GM21367 (cell line): ENCODE results near the gene CLDN22.

Source experiments
- ATAC-seq: cut with Tn5 transposase; IDR thresholded peaks from one replicate; pipeline ENCODE4 v1.9.1; 2021; ENCODE audit not compliant: unreplicated experiment

The CLDN22 gene

DNA sequence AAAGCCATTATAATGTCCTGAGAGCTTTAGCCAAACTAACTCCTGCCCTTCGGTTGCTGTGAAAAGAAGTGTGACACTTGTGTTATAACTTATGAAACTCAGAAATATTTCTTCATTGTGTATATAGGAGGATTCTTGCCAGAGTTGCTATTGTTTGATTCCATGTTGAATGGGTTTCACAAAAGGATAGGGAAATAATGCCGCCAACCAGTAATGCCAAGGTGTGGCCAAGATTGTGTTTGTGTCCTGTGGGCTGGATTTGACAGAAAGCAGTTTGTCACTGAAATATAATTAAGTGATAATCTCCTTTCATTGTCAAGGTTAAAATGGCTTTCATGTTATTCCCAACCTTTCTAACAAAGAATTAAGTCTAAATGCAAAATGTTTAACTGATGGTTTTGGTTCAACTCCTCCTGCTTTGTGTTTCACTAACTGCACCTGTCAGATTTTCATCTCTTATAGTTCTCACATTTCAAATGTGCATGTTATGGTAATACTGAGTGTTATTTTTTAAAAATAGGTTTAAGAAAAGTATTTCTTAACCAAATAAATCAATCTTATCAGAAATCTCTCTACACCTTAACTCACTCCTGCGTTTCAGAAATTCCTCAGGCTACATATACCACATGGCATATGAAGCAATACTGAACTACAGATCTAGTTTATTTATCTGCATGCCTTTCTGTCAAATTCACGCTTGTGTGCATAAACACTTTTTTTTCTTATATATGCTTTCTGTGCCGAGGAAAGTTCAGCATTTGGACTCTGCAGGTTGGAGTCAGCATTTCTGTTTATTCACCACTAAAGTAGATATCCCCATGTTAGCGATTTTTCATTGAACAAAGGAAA, at the start of gene CLDN22:
TSS of gene CLDN22 (minus strand) at position 66 of the 849 bp plus-strand sequence. CDS start at position 8, 58 bp downstream.
- no peak for ATAC-seq

DNA sequence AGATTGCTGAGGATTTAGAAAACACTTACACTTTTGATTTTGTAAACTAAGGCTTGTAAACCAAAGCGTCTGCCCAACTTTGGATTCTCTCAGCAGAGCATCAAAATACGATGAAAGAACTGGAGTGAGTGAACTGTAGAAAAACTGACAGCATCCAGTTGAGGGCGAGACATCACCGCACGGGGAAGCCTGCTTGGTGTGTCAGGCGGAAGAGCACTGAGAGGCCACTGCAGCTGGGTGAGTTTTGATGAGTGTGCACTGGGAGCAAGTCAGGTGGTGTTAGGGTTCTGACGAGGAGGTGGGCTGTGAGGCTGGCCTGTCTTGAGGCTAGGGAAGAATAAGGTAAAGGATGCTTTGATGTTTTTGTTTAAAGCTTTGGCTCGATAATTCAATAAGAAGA, 49.0 kb upstream of the CLDN22 start:
- ATAC-seq = no peak

DNA sequence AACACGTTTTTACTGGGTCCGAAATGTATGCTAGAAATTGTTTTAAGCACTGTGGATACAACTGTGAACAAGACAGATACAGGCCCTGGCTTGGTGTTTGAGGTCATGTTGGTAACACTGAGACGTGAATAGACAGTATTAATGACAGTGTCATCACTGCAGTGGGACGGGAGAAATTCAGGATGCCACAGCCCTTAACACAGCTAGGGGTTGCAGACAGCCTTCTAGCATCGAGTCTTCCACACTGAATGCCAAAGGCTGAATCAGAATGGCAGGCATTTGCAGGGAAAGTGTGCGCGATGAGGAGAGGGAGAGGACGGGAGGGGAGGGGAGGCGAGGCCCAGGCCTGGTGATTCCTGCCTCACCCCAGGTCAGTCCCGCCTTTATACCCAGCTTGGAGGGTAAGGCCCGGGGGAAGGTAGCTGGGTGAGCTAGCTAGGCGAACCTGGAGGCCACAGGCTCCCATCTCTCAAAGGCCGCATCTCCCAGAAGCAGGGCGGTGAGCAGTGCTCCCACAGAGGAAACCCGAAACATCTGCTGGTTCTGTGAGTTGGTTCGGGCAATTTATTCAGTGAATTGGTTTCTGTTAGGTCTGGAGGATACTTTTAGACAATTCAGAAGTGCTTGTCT, 46.2 kb upstream of the CLDN22 start:
- no peak for ATAC-seq

DNA sequence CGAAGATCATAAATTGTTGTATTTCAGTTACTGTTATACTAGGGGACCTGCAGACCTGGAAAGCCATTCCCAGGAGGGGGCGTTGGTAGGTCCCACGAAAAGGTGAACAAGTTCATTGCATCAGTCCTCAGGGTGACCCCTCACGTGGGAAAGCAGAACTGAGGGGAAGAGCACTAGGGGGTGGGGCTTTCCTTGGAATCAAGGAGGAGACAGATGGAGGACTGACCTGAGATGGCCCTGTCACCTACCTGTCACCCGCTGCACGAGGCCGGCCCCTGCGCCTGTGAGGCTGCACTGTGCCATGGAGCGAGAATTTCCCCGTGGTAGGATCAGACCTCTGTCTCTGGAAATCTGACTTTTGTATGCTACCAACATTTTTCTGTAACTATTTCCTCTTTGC, 43.9 kb upstream of the CLDN22 start:
- ATAC-seq = no peak

DNA sequence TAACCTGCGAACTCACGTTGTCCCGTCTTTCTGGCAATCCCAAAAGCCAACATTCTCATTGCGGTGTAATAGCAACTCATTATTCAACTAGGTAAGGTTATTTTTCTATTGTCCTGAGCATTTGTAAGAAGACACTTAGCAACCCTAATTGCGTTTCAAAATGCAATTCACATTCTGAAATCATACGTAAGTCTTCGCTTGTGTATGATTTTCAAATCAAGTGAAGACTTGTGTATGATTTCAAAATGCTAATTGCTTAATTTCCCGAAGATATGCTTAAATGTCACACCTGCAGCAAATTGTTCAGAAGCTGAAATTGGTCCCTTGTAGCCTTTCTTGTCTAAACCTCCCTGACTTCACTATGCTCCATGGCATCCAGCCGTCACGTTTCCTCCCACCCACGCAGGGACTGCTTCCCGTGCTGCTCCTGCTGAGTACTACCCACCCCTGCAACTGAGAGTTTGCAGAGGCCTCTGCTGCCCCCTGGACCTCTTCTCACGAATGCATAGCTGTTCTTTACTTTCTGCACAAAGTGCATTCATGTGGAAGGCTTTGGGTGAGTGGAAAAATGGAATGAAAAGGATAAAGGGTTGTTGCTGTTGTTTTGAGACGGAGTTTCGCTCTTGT, 43.0 kb upstream of the CLDN22 start:
- ATAC-seq = no peak

DNA sequence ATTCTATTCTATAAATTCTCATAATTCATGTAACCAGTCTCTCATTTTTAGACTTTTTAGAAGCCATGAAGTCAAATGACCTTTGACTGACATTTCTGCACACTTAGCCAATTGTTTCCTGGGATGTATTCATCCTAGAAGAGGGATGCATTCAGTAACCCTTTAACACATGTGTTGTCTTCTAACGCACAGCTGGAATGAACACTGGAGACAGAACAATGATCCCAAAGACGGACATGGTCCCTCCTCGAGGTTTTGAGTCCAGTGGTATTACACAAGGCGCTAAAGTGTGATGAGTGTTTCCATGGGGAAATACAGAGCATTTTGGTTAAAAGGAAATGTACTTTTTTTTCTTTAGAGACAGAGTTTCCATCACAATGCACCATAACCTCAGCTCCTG, 42.0 kb upstream of the CLDN22 start:
- no peak for ATAC-seq

DNA sequence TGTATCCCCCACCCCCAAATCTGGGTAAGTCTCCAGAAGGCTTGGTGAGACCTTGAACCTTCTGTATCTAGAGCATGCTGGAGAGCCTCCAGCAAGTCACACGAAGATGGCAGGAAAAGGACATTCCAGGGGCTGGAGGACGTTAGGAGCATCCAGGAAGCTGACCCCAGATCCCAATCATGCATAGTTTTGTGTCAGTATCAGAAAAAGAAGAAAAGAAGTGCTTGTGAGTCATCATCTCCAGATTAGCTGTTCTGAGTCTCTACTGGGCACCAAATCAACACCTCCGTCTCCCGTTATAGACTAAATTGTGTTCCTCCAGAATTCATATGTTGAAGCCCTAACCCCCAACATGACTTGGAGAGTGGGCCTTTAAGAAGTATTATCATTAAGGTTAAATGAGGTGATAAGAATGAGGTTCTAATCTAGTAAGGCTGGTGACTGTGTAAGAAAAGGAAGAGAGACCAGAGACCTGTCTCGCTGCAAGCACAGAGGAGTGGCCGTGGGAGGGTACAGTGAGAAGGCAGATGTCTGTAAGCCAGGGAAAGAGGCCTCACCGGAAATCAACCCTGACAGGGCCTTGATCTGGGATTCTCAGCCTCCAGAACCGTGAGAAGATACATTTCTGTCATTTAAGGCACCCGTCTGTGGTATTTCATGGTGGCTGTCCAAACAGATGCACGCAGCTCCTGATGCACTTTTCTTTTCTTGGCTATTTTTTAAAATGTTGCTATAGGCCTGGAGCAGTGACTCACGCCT, 40.3 kb upstream of the CLDN22 start:
- ATAC-seq = no peak

DNA sequence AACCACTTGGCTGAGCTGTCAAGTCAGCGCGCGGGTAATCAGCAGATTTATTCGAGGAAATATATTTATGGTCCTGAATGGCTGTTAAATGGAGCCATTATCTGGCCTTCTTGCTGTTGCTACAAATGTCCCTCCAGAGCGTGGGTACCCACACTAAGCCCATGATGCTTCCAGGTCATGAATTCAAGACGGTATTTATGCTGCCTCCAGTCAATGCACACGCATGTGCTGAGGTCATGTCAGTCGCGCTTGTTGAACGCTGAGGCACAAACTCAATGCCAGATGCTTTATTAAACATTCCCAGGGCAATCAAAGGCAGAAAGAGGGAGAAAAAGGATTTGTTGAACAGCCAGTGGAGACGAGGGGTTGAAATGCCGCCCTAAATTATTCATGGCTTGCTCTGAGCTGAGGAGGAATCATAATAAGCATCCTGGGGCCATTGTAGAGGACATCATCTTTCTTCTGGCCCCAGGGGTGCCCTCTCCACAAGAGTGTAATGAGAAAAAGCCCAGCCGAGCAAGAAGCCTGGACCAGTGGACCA, 38.2 kb upstream of the CLDN22 start:
- no peak for ATAC-seq

DNA sequence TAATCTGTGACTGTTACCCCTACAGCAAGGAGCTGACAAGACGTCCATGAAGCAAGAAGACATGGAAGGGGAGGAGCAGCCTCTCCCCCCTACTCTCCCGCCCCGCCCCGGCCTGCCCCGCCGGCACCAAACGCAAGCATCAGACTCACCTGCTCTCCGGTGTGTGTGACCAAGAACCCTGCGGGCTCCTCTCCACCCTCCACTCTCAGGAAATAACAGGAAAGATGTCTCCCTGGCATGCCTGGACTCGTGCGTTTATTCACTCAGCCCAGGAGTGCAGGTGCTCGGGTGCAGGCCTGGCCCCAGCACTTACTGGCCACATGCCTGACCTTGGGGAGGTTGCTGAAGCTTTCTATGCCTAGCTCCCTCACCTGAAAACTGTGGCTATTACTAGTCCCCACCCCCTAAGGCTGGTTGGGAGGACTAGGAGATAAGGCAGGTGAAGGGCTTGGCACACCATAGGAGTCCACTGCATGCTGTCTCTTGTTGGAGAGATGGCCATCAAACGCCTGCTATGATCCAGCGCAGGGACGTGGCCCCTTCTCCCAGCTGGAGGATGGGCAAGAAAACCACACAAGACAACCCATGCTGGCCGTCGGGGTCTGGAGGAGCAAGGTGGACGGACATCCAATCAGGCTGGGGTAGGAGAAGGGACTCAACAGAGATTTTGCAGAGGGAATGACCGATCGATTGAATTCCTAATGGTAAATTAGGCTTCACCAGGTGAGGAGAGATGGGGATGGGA, 37.0 kb upstream of the CLDN22 start:
- ATAC-seq = no peak

DNA sequence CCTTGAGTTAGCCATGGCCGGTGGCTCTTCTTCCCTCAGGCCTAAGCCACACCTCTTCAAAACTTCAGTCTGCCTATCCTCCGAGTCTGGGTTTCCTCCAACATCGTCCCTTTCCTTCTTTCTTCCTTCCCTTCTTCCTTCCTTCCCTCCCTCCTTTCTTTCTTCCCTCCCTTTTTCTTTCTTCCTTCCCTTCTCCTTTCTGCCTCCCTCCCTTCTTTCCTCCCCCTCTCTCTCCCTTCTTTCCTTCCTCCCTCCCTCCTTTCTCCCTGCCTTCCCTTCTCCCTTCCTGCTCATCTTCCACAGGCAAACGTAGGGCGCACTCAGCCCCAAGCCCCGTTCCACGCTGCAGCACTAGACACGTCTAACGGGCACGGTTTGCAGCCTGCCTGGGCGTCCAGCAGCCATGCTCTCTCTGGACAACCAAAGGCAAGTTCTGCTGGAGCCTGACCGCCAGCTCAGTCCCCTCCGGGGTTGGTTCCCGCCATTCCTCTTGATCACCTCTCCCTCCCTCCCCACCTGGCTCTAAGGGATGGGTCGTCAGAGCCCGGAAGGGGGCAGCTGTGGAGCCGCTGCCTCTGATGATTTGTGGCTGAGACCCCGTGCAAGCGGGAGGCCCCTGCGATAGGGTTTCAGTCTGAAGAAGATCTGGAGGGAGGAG, 36.2 kb upstream of the CLDN22 start:
- ATAC-seq = no peak

DNA sequence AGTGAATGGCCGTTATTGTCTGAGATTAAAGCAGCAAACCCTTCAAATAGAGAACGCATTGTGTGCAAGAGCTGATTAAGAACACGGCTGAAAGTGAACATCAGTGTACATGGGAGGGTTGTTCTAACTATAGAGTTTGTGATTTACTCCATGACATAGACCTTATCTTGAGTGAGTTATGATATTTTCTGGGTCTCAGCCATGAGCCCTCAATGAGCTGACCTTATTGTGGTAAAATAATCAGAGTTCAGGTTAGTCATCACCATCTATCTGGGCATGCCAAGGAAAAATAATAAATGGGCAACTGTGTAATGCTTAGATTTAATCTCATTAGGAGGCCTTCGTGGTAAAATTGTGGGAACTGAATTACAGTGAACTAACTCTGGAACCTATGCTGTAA, 35.3 kb upstream of the CLDN22 start:
- ATAC-seq = no peak

DNA sequence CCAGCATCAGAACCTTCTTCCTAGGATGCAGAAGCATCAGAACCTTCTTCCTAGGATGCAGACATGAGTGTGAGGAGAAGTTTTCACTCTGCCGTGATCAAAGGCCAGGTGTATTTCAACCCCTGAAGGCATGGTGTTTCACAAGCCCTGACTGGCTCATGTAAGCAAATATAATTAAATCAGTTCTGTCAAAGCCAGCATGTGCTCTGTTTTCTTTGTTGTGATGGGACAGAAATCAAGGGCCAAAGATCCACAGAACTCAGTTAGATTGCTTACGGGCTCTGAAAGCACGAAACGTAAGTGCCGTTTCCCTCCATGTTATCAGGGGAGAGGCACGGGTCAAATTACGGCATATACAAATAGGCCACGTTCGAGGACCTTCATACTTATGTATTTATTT, 34.1 kb upstream of the CLDN22 start:
- no peak for ATAC-seq

DNA sequence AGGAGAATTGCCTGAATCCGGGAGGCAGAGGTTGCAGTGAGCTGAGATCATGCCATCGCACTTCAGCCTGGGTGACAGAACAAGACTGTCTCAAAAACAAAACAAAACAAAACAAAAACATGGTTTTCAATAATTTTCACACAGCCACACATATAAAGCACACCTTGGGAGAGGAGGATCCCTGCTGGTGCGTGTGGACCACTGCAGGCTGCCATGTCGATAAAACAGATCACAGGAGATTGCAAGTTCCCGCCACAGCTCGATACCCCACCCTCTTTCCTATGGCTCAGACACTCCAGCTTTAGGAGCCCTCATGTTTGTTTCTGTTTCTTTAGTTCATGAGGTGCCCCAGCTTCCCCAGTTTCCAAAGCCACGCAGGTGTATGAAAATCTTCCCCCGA, 33.5 kb upstream of the CLDN22 start:
- no peak for ATAC-seq

DNA sequence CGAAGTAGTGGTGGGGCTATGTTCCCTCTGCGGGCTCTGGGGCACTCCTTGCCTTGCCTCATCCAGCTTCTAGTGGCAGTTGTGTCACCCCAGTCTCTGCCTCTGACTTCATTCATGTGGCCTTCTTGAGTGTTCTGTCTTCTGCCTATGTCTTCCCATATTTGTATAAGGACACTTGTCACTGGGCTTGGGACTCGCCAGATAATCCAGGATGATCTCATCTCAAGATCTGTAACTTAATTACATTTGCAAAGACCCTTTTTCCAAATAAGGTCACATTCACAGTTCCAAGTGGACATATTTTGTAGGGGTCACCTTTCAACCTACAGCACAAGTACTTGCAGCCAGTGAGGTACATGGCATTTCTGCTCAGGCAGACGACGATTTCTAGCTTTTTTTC, 32.5 kb upstream of the CLDN22 start:
- ATAC-seq = no peak

DNA sequence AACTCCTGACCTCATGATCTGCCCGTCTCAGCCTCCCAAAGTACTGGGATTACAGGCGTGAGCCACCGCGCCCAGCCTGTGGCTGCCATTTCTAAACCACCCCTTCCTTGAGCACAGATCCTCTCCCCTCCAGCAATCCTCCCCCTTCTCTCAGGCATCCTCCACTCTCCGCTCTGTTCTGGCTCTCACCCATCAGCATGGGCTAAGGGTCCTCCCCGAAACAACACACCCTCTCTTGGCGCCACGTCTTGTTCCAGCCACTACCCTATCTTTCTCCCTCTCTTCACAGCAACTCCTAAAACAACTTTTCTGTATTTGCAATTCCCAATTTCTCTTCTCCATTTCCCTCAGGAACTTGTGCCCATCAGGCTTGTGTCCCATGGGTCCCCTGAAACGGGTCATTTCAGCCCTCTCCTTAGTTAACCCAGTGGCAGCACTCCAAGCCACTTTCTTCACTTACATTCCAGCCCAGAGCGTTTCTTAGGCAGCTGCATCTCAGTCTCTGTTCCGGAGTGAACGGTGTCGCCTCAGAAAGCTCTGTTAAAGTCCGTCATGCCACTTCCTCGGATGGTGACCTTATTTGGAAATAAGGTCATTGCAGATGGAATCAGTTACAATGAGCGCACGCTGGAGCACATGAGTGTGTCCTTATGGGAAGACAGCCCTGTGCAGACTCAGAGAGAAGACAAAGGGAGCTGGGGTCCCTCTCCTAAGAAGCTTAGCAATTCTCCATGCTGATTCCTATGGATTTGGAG, 30.4 kb upstream of the CLDN22 start:
- ATAC-seq = no peak

DNA sequence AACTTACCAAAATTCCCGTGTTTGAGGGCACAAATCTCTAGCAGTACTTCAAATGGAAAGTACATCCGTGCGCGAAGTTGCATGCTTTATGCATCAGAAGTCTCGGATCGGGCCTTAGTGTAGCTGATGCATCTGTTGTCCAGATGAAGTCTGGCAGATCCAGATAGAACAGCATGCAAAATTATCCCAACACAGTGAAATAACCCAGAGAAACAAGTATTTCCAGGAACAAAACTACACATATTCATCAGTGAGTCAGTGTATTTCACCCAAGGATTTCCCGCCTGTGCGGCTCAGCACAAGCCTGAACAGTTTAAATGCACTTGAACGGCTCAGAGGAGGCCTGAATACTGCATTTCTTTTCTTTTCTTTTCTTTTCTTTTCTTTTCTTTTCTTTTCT, 29.6 kb upstream of the CLDN22 start:
- ATAC-seq = no peak

DNA sequence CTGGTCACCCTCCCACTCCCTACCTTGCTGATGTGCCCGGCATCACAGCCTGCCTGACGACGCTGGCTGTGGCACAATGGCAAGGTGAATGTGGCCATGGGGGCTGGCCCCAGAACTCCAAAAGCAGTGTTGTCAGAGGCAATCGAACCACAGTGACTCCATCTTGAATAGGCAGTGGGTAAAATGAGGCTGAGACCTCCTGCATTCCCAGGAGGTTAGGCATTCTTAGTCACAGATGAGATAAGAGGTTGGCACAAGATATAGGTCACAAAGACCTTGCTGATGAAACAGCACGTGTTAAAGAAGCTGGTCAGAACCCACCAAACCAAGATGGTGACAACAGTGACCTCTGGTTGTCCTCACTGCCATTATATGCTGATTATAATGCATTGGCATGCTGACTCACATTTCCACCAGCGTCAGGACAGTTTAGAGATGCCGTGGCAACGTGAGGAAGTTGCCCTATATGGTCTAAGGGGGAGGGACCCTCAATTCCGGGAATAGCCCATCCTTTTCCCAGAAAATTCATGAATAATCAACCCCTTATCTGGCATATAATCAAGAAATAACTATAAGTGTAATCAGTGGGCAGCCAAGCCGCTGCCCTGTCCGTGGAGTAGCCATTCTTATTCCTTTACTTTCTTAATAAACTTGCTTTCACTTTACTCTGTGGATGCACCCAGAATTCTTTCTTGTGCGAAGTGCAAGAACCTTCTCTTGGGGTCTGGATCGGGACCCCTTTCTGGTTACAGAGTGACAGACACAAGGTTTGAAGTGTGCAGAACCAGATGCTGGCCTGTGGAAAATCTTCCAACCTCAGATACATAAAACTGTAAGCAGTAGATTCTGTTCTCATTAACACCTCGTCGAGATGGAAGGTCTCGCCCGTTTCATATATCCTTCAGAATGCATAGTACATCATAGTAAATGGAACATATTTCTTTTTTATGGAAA, 28.9 kb upstream of the CLDN22 start:
- ATAC-seq = no peak

DNA sequence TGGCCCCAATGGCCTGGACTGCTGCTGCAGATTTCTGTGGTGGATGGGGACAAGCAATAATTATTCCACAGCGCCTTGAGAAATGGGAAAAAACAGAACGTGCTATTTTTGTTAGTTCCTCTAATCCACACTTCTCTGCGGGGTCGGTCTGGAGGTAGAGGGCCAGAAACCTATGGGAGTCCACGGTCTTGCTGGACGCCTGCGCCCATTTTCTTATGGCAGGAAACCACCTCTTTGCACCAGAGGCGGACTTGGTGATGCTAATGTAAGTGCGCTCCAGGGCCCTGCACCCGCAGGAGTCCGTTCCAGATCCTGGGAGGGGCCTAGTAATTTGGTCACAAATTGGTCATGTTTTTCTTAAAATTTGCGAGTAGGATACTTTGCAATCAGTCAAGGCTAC, 28.1 kb upstream of the CLDN22 start:
- ATAC-seq = no peak
